Pulmonary artery endothelial cell (primary cell): ENCODE results near the gene FHOD3. TPM values are rescaled to one million over a fixed set of nuclear protein-coding genes. Genes with fewer than 3 reads are reported as not detected.
A peak's percentile ranks its signal among the peaks of the same experiment; 100 is the strongest.

Experiments used
- DNase-seq: peaks from one replicate; pipeline ENCODE4 v3.0.0-alpha.2; 2011; ENCODE audit warnings: low read depth, low spot score
- total RNA-seq: library from RNA; depleted of rRNA; stranded (reverse); fragments of >200 nt; gene quantifications from 2 replicates; pipeline ENCODE4 v1.2.3, GENCODE V29; 2014

Gene FHOD3
- total RNA-seq, 1 donor from 2014 or later = 0.07 TPM

- no peak for DNase-seq
These were observed 1.6 kb upstream of the FHOD3 start for GRCh38 chr18:36295880-36296301.

GRCh38 chr18:36296650-36297416 lies 680 bp upstream of the FHOD3 start:
- peak; percentile 24 for DNase-seq

GRCh38 chr18:36298126-36298741 lies 721 bp downstream of the FHOD3 start:
- DNase-seq = no peak

GRCh38 chr18:36299015-36299414 lies 1.5 kb downstream of the FHOD3 start:
- no peak for DNase-seq

GRCh38 chr18:36300211-36300610 lies 2.7 kb downstream of the FHOD3 start:
- DNase-seq = no peak

GRCh38 chr18:36301884-36302283 lies 4.4 kb downstream of the FHOD3 start:
- DNase-seq = no peak

GRCh38 chr18:36302676-36303075 lies 5.2 kb downstream of the FHOD3 start:
- DNase-seq = no peak

- no peak for DNase-seq
These were observed 5.8 kb downstream of the FHOD3 start for GRCh38 chr18:36303211-36303844.

- DNase-seq = no peak
These were observed 7.2 kb downstream of the FHOD3 start for GRCh38 chr18:36304723-36305122.

GRCh38 chr18:36305375-36305774 lies 7.9 kb downstream of the FHOD3 start:
- no peak for DNase-seq

GRCh38 chr18:36307513-36307912 lies 10.0 kb downstream of the FHOD3 start:
- no peak for DNase-seq

GRCh38 chr18:36308711-36309435 lies 11.4 kb downstream of the FHOD3 start:
- no peak for DNase-seq

GRCh38 chr18:36309436-36310391 lies 12.2 kb downstream of the FHOD3 start:
- peak; percentile 43 for DNase-seq

- DNase-seq = no peak
These were observed 13.6 kb downstream of the FHOD3 start for GRCh38 chr18:36311026-36311570.

GRCh38 chr18:36312806-36313395 lies 15.4 kb downstream of the FHOD3 start:
- DNase-seq = no peak

GRCh38 chr18:36314098-36314497 lies 16.6 kb downstream of the FHOD3 start:
- DNase-seq = no peak

- no peak for DNase-seq
These were observed 17.2 kb downstream of the FHOD3 start for GRCh38 chr18:36314754-36315153.

GRCh38 chr18:36315736-36316135 lies 18.2 kb downstream of the FHOD3 start:
- no peak for DNase-seq

- DNase-seq = no peak
These were observed 18.7 kb downstream of the FHOD3 start for GRCh38 chr18:36316246-36316645.
